K562 (cell line): ENCODE results near the gene CUTA. TPM values are rescaled to one million over a fixed set of nuclear protein-coding genes. Genes with fewer than 3 reads are reported as not detected.

Experiments
- BRD4 ChIP-seq: fragments of 200-600 bp; sonication (generic); IDR thresholded peaks from 2 replicates; pipeline ENCODE4 v1.6.1; 2017; ENCODE audit warnings: inconsistent platforms
- ETV1 ChIP-seq: fragments of 450-650 bp; conservative IDR thresholded peaks from 2 replicates; pipeline ENCODE4 v1.6.1; 2016; ENCODE audit warnings: missing genetic modification characterization, control low read depth, low read depth, missing compliant biosample characterization
- FOXJ2 ChIP-seq: fragments of 200-800 bp; sonication (Bioruptor generic); IDR thresholded peaks from 2 replicates; pipeline ENCODE4 v1.6.1; 2016; ENCODE audit warnings: missing genetic modification characterization, missing compliant biosample characterization
- FOXK2 ChIP-seq, 2 experiments: fragments of 450-650 bp; IDR thresholded peaks in 1 of 2; conservative IDR thresholded peaks in 1 of 2; 2 replicates each; pipeline ENCODE4 v1.6.1; 2016; ENCODE audit warnings: low read depth in 2 of 2, mild to moderate bottlenecking in 1 of 2
- HOMEZ ChIP-seq: fragments of 250-450 bp; sonication (Bioruptor Pico); IDR thresholded peaks from 2 replicates; pipeline ENCODE4 v1.4.0; 2020; ENCODE audit warnings: mild to moderate bottlenecking, moderate library complexity
- KDM1A ChIP-seq, 2 experiments: fragments of 450-650 bp; IDR thresholded peaks; 2 replicates each; pipeline ENCODE4 v1.6.1; 2016; ENCODE audit warnings: mild to moderate bottlenecking in 2 of 2
- POLR2AphosphoS5 ChIP-seq: IDR thresholded peaks from 2 replicates; pipeline ENCODE4 v1.6.1; 2011; ENCODE audit warnings: mild to moderate bottlenecking, low read depth, low read length, moderate library complexity; ENCODE audit not compliant: control insufficient read depth, insufficient read depth
- PTTG1 ChIP-seq: fragments of 450-650 bp; IDR thresholded peaks from 2 replicates; pipeline ENCODE4 v1.6.1; 2016; ENCODE audit warnings: low read depth, mild to moderate bottlenecking, missing genetic modification characterization, missing compliant biosample characterization
- RBM39 ChIP-seq: fragments of 200-400 bp; formaldehyde crosslinking; optimal IDR thresholded peaks from 2 replicates; pipeline ENCODE3; 2018; ENCODE audit warnings: low read depth, low read length
- SIN3B ChIP-seq: fragments of 450-650 bp; IDR thresholded peaks from 2 replicates; pipeline ENCODE4 v1.6.1; 2017; ENCODE audit warnings: low read depth, mild to moderate bottlenecking, moderate library complexity
- SPI1 ChIP-seq: IDR thresholded peaks from 2 replicates; pipeline ENCODE4 v1.6.1; 2011; ENCODE audit warnings: low read depth, low read length, control low read depth, borderline replicate concordance
- XRCC4 ChIP-seq: IDR thresholded peaks from one replicate; pipeline ENCODE4 v1.6.1; 2011; ENCODE audit not compliant: insufficient read depth, insufficient read length; ENCODE audit errors: extremely low read depth
- ZC3H11A ChIP-seq: IDR thresholded peaks from 2 replicates; pipeline ENCODE4 v1.6.1; 2012; ENCODE audit warnings: low read depth, low read length, improper control_type of control experiment
- ZMIZ1 ChIP-seq, 2 experiments: fragments of 150-350 bp in 1 of 2; IDR thresholded peaks; 2 replicates each; pipeline ENCODE4 v1.6.1; 2012 to 2016; ENCODE audit warnings: low read depth in 2 of 2, low read length in 2 of 2, mild to moderate bottlenecking in 1 of 2, moderate library complexity in 1 of 2
- ZNF12 ChIP-seq: sonication (generic); formaldehyde crosslinking; IDR thresholded peaks from 2 replicates; pipeline ENCODE4 v1.4.0; 2020; ENCODE audit warnings: mild to moderate bottlenecking, missing genetic modification reagents
- ZNF146 ChIP-seq: IDR thresholded peaks from one replicate; pipeline ENCODE4 v1.6.1; 2018; ENCODE audit warnings: missing compliant biosample characterization; ENCODE audit not compliant: unreplicated experiment
- ZNF224 ChIP-seq: sonication (generic); formaldehyde crosslinking; IDR thresholded peaks from 2 replicates; pipeline ENCODE4 v1.8.0; 2022; ENCODE audit warnings: mild to moderate bottlenecking, missing genetic modification reagents
- ZNF384 ChIP-seq: IDR thresholded peaks from 2 replicates; pipeline ENCODE4 v1.6.1; 2012; ENCODE audit warnings: low read depth, low read length, improper control_type of control experiment
- ZNF395 ChIP-seq: fragments of 200-800 bp; sonication (Bioruptor generic); IDR thresholded peaks from 2 replicates; pipeline ENCODE4 v1.6.1; 2017; ENCODE audit warnings: missing genetic modification characterization, missing compliant biosample characterization
- ZNF586 ChIP-seq: fragments of 450-650 bp; formaldehyde crosslinking; conservative IDR thresholded peaks from 2 replicates; pipeline ENCODE4 v1.4.0; 2020; ENCODE audit warnings: mild to moderate bottlenecking, moderate library complexity
- polyA plus RNA-seq, 8 experiments: library from polyadenylated mRNA; depleted of rRNA in 4 of 8; stranded (reverse) in 5 of 8; unstranded in 3 of 8; fragments of >200 nt; fragmentation: Nextera tagmentation in 2 of 8; fragmentation: Illumina TruSeq in 1 of 8; extraction: Ambion mirVana in 2 of 8; extraction: Trizol in 1 of 8; gene quantifications; 2 replicates each; pipeline versions ENCODE4 v1.2.1 to v1.2.3, GENCODE V29; 2011 to 2014; ENCODE audit warnings: inconsistent platforms in 1 of 8, missing spikeins in 1 of 8
- total RNA-seq, 7 experiments: library from RNA; depleted of rRNA in 6 of 7; stranded (reverse); fragments of >200 nt in 6 of 7; fragmentation: Illumina TruSeq in 2 of 7; extraction: Trizol in 2 of 7; gene quantifications; 2 replicates each; pipeline versions ENCODE4 v1.2.1 to v1.2.3, GENCODE V29; 2011 to 2021; ENCODE audit warnings: low replicate concordance in 1 of 7

CUTA gene
- total and polyA plus RNA-seq, 9 of the 15 experiments (the other 6 are each of a cell fraction or from before 2014, with no cell fraction given), result 166 to 682 (median 310) TPM

- TF ChIP-seq ZC3H11A (no peak), KDM1A (IDR thresholded peaks at IDR 0.05) (no peak), FOXK2 (conservative IDR thresholded peaks at IDR 0.05 in 1 of 2, IDR thresholded peaks at IDR 0.05 in 1 of 2; ENCODE audit: low read depth in 2 of 2) (no peak), ZNF384 (no peak), XRCC4 (no peak), FOXJ2 (tag) (no peak), PTTG1 (tag) (no peak), ZMIZ1 (IDR thresholded peaks at IDR 0.05; ENCODE audit: low read depth in 2 of 2, low read length in 2 of 2) (no peak), HOMEZ (CRISPR knock-in tag) (no peak), ZNF586 (CRISPR knock-in tag) (no peak), POLR2AphosphoS5 (no peak), ZNF224 (CRISPR knock-in tag) (no peak), ETV1 (tag) (no peak), SPI1 (no peak), BRD4 (no peak), SIN3B (no peak), ZNF146 (no peak), ZNF12 (no peak), ZNF395 (CRISPR knock-in tag) (no peak), RBM39 (no peak)
Observed at GRCh38 chr6:33439956-33440648, 22.2 kb upstream of the CUTA start (continued).
